NCI-H1436 (cell line): ENCODE measurements around the gene WDR44.
"Not testable (repeated sequence)": the region's sequence is repeated elsewhere in the genome, so short reads cannot be mapped to it uniquely, and the experiment has no call there.

Experiments
- DNase-seq: peaks from one replicate; lab custom pipeline; 2025; lab: John Stamatoyannopoulos, UW

WDR44 gene

DNA sequence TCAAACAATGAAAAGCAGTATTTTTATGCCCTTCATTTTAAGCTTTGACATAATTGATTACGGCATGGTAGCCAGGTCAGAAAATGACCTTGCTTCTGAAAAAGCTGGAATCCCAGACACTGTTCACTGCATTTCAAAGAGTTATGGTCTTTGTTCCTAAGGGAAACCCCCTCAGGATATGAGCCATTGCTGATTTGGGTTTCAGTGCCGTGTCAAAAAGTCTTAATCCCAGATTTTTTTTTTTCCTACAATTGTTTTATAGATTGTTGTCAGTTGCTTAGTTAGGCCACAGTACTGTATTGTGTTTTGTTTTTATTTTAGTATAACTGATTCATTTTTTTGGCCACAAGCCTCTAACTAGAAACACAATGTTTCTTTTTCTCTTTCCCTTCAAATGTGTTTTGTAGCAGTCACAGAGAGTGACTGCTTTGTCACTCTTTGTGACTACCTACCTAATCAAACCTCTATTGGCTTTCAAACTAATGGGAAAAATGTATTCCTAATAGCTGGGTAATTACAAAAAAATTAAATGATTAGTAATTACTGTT lies 10.3 kb downstream of the WDR44 start:
- DNase-seq = no peak

DNA sequence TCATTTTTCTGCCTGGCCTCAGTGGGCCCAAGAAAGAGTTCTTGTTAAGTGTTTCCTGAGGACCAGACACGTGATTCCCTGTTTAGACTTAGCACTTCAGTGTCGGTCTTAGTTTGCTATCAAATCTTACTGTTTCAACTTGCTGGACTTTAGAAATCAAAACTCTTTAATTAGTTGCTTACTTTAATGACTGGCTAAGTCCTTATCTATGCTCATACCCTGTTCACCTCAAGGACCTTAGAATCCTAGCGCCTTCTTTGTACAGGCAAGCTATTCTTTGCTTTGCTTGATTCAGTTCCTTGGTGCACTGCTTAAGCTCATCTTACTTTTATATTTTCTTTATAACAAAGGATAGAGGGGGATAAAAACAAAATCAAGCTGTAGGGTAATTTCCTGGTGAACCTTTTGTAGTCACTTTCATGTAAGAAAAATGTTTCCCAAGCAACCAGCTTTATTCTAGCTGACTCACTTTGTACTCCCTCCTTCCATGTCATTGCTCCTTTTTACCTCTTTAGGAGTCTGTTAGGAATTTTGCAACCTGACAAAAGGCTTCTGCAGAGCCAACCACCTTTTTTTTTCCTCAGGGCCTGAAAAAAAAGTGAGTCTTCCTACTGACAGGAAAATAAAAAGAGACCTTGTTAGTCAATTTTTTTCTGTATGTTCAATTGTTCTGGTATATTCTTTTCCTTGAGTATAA lies 14.7 kb downstream of the WDR44 start:
- DNase-seq = no peak

DNA sequence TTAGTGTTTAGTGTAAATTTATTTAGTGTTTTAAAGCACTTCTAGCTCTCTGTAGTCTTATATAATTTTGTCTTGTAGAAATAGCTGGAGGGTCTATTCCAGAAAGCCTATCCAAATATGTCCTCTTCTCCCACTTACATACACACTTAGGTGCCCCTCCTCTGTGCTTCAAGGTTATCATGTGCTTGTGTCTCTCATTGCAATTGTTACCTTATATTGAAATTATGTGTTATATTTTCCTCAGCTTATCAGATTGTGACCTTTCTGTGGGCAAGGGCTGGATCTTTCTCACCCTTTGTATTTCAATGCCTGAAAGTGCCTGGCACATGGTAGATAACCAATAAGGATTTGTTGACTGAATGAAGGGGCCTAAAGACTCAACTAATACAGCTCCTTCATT lies 18.4 kb downstream of the WDR44 start:
- no peak for DNase-seq

DNA sequence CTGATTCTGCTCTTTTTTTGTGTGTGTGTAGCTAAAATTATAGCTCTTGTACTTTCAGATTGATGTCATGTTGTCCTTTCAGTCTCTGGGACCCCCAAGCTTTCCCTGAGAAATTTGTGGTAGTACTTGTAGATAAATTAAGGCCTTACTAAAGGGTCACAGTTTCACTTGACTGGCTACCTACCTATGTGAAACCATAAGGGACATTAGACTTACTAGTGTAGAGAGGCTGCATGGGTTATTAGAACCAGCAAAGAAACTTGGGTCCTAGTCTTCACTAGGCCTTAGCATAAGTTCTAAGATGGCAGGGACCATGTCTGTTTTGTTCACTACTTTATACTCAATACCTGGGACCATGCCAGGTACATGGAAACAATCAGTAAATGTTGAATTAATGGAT lies 21.4 kb downstream of the WDR44 start:
- DNase-seq = no peak

DNA sequence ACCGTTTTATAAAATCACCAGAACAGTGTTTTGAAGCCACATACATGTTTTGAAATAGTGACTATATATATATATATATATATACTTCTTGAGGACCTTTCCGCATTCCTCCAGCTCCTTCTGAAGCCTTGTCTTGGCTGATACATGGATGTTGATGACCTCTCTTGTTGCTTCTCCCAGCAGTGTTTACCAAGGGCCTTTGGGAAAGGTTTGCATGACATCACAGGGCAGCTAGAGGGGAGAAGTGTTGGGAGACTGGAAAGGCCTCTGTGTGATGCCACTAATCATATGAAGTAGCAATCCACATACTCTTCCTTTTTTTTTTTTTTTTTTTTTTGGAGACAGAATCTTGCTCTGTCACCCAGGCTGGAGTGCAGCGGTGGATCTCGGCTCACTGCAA lies 22.5 kb downstream of the WDR44 start:
- no peak for DNase-seq

DNA sequence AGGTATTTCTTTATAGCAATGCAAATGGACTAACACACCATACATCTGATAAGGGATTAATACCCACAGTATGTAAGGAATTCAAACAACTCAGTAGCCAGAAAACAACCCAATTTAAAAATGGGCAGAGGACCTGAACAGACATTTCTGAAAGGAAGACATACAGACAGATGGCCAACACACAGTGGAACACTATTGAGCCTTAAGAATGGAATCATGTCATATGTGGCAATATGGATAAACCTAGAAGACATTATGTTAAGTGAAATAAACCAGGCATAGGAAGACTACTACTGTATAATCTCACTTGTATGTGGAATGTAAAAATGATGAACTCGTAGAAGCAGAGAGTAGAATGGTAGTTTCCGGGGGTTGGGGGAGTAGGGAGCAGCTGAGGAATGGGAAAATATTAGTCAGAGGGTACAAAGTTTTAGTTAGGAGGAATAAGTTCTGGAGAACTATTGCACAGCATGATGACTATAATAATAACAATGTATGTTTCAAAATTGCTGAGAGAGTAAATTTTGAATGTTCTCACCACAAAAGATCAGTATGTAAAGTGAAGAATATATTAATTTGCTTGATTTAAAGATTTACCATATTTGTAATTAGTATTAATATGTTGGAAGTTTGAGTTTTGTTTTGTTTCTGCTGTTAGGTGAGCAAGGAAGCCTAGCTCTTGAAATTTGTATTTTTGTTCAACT lies 25.2 kb downstream of the WDR44 start:
- no peak for DNase-seq

DNA sequence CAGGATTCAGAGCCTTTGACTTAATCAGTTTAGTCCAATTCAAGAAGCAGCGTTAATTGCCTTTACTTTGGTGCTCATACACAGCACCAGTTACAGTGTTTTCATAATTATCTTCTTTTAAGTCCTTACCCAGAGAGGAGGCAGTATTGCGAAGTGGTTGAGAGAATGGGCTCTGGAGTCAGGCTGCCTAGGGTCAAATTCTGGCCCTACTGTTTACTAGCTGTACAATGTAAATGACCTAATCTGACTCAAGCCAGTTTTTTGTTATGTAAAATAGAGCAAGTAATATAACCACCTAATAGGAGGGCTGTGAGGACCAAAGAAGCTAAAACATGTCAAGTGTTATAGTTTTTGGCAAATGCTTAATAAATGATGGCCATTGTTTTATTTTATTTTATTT lies 27.6 kb downstream of the WDR44 start:
- peak; percentile 19 for DNase-seq

DNA sequence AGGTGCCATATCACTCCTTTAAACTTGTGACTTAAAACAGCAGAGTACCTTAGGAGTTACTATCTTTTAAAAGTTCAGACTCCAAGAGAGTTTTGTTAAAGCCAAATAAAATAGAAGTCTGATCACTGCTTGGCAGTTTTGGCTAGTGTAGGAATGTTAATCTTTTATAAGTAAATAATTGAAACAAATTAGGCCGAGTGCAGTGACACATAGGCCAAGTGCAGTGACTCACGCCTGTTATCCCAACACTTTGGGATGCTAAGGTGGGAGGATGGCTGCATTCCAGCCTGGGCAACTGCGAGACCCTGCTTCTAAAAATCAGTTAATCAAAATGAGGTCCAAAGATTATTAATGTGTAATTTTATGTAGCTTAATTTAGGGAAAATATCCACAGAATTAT lies 37.2 kb downstream of the WDR44 start:
- no peak for DNase-seq

DNA sequence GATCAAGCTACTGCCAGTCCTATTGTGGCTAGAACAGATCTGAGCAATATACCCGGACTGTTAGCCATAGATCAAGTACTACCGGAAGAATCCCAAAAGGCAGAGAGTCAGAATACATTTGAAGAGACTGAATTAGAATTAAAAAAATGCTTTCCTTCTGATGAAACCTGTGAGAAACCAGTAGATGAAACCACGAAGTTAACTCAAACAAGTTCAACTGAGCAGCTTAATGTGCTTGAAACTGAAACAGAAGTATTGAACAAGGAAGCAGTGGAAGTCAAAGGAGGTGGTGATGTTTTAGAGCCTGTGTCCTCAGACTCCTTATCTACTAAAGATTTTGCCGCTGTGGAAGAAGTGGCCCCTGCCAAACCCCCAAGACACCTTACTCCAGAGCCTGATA lies 46.8 kb downstream of the WDR44 start:
- DNase-seq = no peak

DNA sequence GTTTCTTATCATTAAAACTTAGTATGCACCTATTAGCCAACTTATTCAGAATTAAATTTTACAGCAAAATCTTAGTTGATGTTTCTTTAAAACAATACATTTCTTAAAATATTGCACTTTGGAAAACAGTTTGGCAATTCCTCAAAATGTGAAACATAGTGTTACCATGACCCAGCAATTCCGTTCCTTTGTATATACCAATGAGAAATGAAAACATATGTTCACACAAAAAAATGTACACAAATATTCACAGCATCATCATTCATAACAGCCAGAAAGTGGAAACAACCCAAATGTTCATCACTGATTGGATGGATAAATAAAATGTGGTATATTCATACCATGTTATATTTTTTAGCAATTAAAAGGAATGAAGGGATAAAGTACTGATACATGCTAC lies 50.2 kb downstream of the WDR44 start:
- no peak for DNase-seq

DNA sequence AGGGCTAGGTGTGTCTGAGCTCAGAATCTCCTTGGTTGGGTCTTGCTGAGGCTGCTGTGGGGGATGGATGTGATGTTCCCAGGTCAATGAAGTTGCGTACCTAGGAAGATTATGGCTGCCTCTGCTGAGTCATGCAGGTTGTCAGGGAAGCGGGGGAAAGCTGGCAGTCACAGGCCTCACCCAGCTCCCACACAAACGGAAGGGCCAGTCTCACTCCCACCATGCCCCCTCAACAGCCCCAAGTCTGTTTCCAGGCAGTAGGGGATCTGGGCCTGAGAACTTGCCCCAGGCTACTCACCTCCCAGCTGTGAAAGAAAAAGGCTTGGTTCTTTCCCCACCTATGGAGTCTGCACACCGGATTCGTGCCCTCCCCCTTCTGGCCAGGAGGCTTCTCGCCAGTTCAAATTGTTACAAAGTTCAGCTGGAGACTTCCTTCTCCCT lies 72.9 kb downstream of the WDR44 start:
- DNase-seq = no peak

DNA sequence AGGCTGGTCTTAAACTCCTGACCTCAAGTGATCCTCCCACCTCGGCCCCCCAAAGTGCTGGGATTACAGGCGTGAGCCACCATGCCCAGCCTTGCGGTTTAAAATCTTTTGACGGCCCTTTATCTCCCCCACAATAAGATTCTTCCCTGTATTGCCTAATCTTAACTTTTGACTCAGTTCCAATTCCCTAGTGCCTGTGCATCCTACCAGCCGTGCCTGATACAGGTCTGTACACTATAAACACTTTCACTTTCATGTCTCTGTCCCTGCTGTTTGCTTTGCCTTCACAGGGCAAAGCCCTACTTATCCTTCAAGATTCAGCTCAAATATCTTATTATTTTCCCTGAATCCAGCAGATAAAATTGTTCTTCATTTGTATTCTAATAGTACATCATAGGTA lies 74.6 kb downstream of the WDR44 start:
- DNase-seq = no peak

DNA sequence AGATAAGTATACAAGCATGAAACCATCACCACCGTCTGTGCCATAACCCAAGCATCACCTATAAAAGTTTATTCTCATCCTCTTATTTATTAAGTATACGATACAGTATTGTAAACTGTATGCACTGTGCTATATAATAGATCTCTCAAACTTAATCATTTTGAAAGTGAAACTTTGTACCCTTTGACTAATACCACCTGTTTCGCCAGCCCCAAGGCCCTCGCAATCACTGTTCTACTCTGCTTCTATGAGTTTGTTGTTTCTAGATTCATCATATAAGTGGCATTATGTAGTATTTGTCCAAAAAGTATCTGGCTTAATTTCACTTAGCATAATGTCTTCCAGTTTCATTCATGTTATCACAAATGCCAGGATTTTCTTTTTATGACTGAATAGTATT lies 77.7 kb downstream of the WDR44 start:
- no peak for DNase-seq

DNA sequence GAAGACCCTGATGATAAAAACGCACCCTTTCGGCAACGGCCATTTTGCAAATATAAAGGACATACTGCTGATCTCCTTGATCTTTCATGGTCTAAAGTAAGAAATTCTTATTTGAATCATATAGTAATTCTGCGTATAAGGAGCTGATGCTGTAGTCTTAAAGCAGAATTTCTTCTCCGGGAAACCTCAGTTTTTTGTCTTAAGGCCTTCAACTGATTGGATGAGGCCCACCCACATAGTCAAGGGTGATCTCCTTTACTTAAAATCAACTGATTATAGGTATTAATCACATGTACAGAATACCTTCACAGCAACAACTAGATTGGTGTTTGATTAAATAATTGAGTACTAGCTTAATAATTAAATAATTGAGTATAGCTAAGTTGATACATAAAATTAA lies 86.9 kb downstream of the WDR44 start:
- DNase-seq = no peak

DNA sequence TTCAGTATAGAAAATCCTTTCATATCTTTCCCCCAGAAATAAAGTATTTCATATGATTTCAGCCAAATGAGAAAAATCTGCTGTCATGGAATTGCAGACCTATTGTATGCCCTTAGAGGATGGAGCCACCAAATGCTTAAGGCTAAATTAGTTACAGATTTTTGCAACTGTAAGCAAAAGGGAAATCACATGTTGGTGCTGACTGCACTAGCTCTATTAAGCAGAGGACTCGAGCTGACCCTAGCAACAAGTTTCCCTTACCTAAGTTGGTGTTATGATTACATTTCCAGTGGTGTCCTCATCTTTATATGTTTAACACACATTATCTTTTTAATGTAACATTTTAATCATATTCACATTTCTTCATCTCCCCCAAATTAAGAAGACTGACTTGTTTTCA lies 91.4 kb downstream of the WDR44 start:
- DNase-seq = no peak

DNA sequence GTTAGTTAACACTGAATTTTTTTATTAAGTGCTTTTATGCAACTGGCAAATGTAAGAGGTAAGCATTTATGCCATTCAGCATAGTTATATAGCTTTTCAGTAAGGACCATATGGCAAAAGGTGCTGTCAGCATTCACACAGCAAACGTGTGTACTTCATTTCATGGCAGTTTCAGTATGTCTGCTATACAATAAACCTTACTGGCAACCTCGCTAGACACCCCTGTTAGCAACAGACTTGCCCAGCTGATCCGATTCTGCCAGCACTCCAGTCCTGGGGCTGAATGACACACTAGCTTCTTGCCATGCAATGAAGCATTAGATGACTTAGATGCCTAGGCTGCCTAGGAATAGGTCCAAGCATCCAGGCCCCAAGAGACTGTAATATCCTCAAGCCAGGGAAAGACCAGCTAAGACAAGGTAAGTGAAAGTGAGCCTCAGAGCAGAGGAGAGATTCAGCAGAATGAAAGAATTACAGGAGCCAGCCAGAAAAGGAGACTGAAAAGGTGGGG lies 102.4 kb downstream of the WDR44 start:
- no peak for DNase-seq

DNA sequence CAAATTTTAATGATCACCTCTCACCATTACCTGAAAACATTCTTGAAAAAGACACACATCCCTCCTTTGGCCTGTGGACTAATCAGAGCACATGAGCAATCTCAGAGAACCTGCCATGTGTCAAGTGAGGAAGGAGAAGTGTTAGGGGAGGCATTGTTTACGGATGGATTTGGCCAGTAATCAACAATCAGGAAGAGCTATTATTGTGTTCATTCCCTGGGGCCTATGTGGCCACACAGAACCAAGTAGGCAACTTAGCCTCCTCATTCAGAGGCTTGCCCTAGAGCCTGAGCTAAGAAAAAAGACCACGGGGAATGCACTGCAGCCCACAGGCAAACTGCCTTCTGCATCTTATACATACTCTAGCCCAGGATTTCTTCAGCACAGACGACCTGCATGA lies 109.1 kb downstream of the WDR44 start:
- no peak for DNase-seq

DNA sequence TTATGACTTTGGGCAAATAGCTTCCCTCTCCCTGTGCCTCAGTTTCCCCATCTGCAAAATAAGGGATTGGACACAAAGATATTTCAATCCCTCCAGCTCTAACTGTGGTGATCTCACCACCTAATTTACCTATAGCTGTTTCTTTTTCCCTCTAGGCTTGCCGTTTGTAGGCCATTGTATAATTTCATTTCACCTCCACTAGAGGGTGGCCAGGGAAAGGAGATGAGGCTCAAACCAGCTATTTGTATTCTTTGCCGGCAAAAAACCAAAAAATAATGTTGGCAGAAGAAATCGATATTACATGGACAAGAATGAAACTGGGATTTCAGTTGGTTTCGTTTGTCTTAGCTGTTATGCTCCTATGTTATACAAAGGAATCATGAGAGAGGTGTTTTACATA lies 113.6 kb downstream of the WDR44 start:
- DNase-seq = peak; percentile 37

DNA sequence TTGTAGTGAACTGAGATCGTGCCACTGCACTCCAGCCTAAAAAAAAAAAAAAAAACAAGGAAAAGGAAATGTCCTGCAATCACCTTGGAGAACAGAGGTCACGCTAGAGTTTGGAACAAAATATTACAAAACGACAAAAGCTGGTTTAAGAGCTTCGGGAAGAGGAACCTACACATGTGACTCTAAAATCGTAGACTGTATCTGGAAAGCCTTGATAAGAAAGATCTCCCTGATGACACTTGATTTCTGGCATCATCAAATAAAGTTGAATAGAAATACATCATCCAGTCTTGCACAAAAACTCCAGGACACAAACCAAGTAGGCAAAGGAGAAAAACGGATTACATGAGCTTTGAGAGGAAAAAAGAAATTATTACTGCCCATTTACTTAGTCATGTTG lies 118.6 kb downstream of the WDR44 start:
- no peak for DNase-seq

DNA sequence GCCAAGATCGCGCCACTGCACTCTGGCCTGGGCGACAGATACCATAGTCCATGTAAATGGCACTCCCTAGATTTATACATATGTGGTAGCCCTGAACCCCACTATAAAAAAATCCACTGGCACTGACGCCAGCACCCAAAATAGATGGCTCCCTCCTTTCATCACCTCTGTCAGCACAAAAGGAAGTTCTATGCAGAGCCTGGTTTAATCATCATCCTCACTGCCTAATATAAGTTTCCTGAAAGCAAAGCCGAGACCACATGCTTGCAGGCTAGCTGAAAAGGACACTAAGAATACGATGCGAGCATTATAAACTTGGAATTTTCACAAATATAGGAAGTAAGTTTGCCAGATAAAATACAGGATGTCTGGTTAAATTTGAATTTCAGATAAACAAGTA lies 122.2 kb downstream of the WDR44 start:
- DNase-seq = no peak

DNA sequence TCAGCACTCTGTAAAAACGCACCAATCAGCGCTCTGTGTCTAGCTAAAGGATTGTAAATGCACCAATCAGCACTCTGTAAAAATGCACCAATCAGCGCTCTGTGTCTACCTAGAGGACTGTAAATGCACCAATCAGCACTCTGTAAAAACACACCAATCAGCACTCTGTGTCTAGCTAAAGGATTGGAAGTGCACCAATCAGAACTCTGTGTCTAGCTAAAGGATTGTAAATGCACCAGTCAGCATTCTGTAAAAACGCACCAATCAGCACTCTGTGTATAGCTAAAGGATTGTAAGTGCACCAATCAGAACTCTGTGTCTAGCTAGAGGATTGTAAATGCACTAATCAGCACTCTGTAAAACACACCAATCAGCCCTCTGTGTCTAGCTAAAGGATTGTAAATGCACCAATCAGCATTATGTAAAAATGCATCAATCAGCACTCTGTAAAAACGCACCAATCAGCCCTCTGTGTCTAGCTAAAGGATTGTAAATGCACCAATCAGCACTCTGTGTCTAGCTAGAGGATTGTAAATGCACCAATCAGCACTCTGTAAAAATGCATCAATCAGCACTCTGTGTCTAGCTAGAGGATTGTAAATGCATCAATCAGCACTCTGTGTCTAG lies 124.9 kb downstream of the WDR44 start:
- DNase-seq = not testable (repeated sequence)

DNA sequence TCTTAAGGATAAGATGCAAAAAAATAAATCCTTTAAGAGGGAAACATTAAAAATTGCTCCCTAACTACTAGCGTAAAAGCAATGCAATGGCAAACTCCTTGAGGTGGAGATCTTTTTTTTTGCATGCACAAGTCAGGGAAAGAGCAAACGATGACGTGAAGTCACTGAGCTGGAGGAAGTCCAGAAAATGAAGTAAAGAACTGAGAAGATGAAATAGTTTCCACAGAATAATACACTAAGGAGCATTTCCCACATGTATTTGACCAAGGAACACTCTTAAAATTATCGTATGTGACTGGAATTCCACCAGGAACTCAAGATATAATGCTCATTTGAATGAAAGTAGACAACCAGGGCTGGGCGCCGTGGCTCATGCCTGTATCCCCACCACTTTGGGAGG lies 128.7 kb downstream of the WDR44 start:
- DNase-seq = no peak

DNA sequence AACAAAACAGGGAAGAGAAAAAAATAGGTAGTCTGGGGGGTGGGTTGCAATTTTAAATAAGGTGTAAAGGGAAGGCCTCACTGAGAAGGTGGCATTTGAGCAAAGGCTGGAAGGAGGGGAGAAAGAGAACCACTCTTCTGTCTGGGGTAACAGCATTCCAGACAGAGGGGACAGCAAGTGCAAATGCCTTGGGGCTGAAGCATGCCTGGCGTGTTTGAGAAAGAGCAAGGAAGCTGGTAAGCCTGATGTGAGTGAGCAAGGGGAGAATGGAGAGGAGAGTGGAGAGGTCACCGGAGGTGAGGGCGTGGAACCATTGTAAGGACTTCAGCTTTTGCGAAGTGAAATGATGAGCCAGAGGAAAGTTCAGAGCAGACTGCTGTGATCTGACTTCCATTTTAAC lies 130.0 kb downstream of the WDR44 start:
- DNase-seq = no peak
